H1 (cell line): ENCODE results near the gene CHRNA4.

Experiments
- CTCF ChIP-seq, 3 experiments: IDR thresholded peaks; 1 replicate in 2 of 3; 2 replicates in 1 of 3; pipeline versions ENCODE4 v1.5.1 to v1.6.1; 2011; ENCODE audit warnings: low read length in 3 of 3, mild to moderate bottlenecking in 3 of 3, inconsistent platforms in 2 of 3, low read depth in 1 of 3, moderate library complexity in 1 of 3; ENCODE audit not compliant: insufficient read depth in 1 of 3; ENCODE audit errors: control extremely low read depth in 1 of 3
- EP300 ChIP-seq, 2 experiments: IDR thresholded peaks; 1 replicate in 1 of 2; 2 replicates in 1 of 2; pipeline ENCODE4 v1.6.1; 2011 to 2012; ENCODE audit warnings: low read depth in 2 of 2, low read length in 2 of 2, mild to moderate bottlenecking in 2 of 2, borderline replicate concordance in 1 of 2, inconsistent platforms in 1 of 2, moderate library complexity in 1 of 2
- EZH2 ChIP-seq: fragments of 200-600 bp; sonication (generic); IDR thresholded peaks from 2 replicates; pipeline ENCODE4 v1.7.1; 2012; ENCODE audit warnings: low read depth, mild to moderate bottlenecking, moderate library complexity, low read length, inconsistent platforms; ENCODE audit not compliant: severe bottlenecking
- GTF2F1 ChIP-seq: IDR thresholded peaks from 2 replicates; pipeline ENCODE4 v1.6.1; 2012; ENCODE audit warnings: low read depth, low read length, improper control_type of control experiment, borderline replicate concordance
- NRF1 ChIP-seq: IDR thresholded peaks from 2 replicates; pipeline ENCODE4 v1.6.1; 2011; ENCODE audit warnings: mild to moderate bottlenecking, low read depth, low read length, improper control_type of control experiment
- POLR2A ChIP-seq, 2 experiments: IDR thresholded peaks; 1 replicate in 1 of 2; 2 replicates in 1 of 2; pipeline ENCODE4 v1.6.1; 2011; ENCODE audit warnings: low read depth in 2 of 2, low read length in 2 of 2, mild to moderate bottlenecking in 2 of 2; ENCODE audit errors: control extremely low read depth in 1 of 2
- TAF1 ChIP-seq: IDR thresholded peaks from 2 replicates; pipeline ENCODE4 v1.6.1; 2011; ENCODE audit warnings: mild to moderate bottlenecking, low read depth, low read length

DNA sequence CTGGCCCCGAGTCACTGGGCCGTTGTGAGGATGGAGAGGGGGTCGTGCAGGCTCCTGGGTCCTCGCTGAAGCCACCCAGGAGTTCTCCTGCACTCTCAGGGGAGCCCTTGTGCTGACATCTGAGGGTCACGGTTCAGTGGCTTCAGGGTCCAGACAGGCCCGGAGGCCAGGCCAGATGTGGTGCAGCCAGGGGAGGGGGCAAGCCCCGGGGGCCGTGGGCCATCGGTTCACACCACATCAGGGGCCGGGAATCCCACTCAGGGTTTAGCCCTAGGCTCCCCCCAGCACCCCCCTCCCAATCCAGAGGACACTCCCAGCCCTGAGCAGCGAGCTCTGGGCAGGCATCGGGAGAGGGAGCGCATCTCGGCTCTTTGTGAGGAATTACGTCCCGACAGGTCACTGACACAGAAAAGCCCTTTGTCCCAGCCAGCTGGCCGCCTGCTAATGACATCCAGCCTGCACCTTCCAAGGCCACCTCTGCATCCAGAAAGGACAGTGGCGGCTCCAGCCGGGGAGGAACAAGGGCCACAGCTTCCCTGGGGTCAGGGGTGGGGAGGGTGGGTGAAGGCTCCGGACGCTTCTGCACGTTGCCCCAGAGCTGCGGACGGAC lies 6.4 kb upstream of the CHRNA4 start:
- TF ChIP-seq TAF1 (no peak), EP300 (IDR thresholded peaks at IDR 0.05; ENCODE audit: borderline replicate concordance in 1 of 2, low read depth in 2 of 2, low read length in 2 of 2) (no peak), EZH2 (no peak), POLR2A (IDR thresholded peaks at IDR 0.05; ENCODE audit: control extremely low read depth in 1 of 2, low read depth in 2 of 2, low read length in 2 of 2) (no peak), GTF2F1 (no peak), CTCF (IDR thresholded peaks at IDR 0.05; ENCODE audit: control extremely low read depth in 1 of 3, insufficient read depth in 1 of 3, low read depth in 1 of 3, low read length in 3 of 3) (no peak), NRF1 (no peak)
